Measurements from ENCODE around the gene PIP5K1B. TPM values are rescaled to one million over a fixed set of nuclear protein-coding genes. Genes with fewer than 3 reads are reported as not detected.

PIP5K1B gene
- total RNA-seq, 1 experiment from 2014 or later: not detected

DNA sequence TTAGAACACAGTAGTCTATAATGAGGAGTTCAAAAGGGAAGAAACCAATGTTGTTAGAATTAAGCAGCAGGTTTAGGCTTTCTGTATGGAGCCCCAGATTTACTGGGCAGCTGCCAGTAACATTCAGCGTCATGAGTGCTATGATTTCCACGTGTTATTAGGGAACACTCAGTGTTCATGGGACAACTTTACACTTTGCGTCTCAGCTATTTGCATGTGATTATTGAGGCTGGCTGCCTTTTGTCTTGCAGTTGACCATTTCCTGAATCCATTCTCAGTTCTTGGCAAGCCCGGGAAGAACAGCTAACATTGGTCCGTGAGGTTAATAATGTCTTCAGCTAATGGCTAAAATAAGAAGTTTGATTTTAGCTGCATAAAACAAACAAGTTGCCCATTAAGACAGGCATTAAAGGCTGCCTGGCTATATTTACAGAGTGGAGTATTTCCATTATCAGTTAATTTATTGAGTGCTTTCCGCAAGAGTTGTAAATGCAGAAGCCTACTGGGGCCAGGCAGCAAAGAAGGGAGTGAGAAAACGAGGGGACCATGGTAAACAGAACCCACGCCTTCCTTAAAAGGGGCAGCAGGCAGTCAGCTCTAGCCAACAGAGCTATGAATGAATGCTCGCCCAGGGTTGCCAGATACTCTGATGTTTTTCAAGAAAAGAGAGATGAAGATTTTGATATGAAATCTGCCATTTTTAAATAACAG is 120.9 kb downstream of the PIP5K1B start:
- Histone ChIP-seq H3K79me2 (ENCODE audit: low read length) (no peaks in the 10 kb centered on the region), H3K4me1 (ENCODE audit: low read length) (no peaks in the 10 kb centered on the region), H3K36me3 (ENCODE audit: insufficient read depth, low read length) (no peaks in the 10 kb centered on the region), H3K9ac (ENCODE audit: low read length) (no peak overlapping the region), H3K27me3 (ENCODE audit: low read length) (no peaks in the 10 kb centered on the region), H3K9me2 (replicated peaks; ENCODE audit: insufficient read depth, low read length) (no peaks in the 10 kb centered on the region), H3K27ac (ENCODE audit: low read length) (no peak overlapping the region), H4K20me1 (ENCODE audit: insufficient read depth, low read depth, low read length) (no peaks in the 10 kb centered on the region), H3K4me2 (ENCODE audit: low read depth, low read length, poor library complexity, severe bottlenecking) (no peak overlapping the region), H2AFZ (ENCODE audit: low read length) (no peak overlapping the region), H3K4me3 (ENCODE audit: low read length) (no peak overlapping the region), H3K9me3 (ENCODE audit: low read length) (no peaks in the 10 kb centered on the region)
- DNase-seq: no peak

DNA sequence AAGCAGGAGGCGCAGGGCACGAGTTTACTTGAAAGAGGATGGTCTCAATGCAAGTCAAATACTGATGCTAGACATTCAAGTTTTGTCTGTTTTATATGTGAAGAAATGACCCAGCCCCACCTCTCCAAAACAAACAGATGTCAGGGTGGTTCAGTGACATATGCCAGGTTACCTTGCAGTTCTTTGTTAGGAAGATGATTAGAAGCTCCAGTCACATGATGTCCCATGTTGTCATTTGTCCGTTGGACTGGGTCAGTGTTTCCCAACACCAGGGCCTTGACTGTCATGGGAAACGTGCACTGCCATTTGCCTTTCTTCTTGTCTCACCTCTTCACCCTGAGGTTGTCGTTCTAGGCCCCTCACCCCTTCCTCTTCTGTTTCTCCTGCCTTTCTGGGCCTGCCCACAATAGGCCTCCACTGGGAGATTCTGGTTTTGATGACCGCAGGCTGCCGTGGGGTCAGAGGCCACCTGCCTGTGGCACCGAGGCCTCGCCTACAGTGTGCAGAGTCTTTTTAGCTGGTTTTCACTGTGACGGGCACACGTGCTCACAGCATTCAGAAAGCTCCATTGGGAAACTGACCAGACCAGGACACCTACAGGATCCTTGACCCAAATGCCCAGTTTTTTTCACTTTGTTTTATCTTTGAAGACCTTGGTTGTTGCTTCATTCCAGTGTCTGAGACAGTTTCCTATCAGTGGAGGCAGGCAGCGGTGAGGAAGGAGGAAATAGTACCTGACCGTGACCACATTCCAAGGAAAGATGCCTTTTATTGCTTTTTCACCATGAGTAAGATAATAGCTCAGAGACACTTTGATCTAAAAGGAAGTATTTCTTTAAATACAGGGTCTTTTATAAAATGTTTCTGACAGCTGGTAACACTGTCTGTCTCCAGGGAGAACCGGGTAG is 123.1 kb downstream of the PIP5K1B start:
- H3K9me2 ChIP-seq (replicated peaks; ENCODE audit: insufficient read depth, low read length): no peaks in the 10 kb centered on the region
- no peak overlapping the region for H3K9ac ChIP-seq (ENCODE audit: low read length)
- H3K9me3 ChIP-seq (ENCODE audit: low read length): no peaks in the 10 kb centered on the region
- no peaks in the 10 kb centered on the region for H3K27me3 ChIP-seq (ENCODE audit: low read length)
- H2AFZ ChIP-seq (ENCODE audit: low read length): no peak overlapping the region
- DNase-seq: no peak
- H3K27ac ChIP-seq (ENCODE audit: low read length): no peak overlapping the region
- no peak overlapping the region for H3K4me3 ChIP-seq (ENCODE audit: low read length)
- H3K4me1 ChIP-seq (ENCODE audit: low read length): no peaks in the 10 kb centered on the region
- no peak overlapping the region for H3K4me2 ChIP-seq (ENCODE audit: low read depth, low read length, poor library complexity, severe bottlenecking)
- H3K36me3 ChIP-seq (ENCODE audit: insufficient read depth, low read length): no peaks in the 10 kb centered on the region
- H3K79me2 ChIP-seq (ENCODE audit: low read length): no peaks in the 10 kb centered on the region
- no peaks in the 10 kb centered on the region for H4K20me1 ChIP-seq (ENCODE audit: insufficient read depth, low read depth, low read length)

DNA sequence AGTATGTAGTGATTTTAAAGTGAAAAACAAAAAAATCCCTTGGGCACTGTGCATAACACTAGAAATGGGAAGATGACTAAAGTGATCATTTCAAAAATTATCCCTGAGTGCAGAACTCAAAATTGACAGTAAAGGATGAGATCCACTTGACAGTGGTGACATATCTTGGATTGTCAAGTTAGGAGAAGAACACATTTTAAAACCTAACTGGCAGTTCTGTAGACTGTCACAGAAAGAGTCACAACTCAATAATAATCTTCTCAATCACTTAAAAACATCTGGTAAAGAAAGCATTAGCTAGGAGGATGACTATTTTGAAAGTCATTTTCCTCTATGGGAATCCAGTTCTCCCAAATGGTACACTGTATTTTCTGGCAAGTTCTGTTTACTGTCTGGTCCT is 127.1 kb downstream of the PIP5K1B start:
- no peaks in the 10 kb centered on the region for H3K36me3 ChIP-seq (ENCODE audit: insufficient read depth, low read length)
- no peak overlapping the region for H3K9ac ChIP-seq (ENCODE audit: low read length)
- H3K9me3 ChIP-seq (ENCODE audit: low read length): no peaks in the 10 kb centered on the region
- H4K20me1 ChIP-seq (ENCODE audit: insufficient read depth, low read depth, low read length): no peaks in the 10 kb centered on the region
- no peak overlapping the region for H3K4me2 ChIP-seq (ENCODE audit: low read depth, low read length, poor library complexity, severe bottlenecking)
- no peak overlapping the region for H2AFZ ChIP-seq (ENCODE audit: low read length)
- no peaks in the 10 kb centered on the region for H3K4me1 ChIP-seq (ENCODE audit: low read length)
- no peak overlapping the region for H3K4me3 ChIP-seq (ENCODE audit: low read length)
- H3K79me2 ChIP-seq (ENCODE audit: low read length): no peaks in the 10 kb centered on the region
- H3K27me3 ChIP-seq (ENCODE audit: low read length): no peaks in the 10 kb centered on the region
- H3K9me2 ChIP-seq (replicated peaks; ENCODE audit: insufficient read depth, low read length): no peaks in the 10 kb centered on the region
- H3K27ac ChIP-seq (ENCODE audit: low read length): no peak overlapping the region
- no peak for DNase-seq

DNA sequence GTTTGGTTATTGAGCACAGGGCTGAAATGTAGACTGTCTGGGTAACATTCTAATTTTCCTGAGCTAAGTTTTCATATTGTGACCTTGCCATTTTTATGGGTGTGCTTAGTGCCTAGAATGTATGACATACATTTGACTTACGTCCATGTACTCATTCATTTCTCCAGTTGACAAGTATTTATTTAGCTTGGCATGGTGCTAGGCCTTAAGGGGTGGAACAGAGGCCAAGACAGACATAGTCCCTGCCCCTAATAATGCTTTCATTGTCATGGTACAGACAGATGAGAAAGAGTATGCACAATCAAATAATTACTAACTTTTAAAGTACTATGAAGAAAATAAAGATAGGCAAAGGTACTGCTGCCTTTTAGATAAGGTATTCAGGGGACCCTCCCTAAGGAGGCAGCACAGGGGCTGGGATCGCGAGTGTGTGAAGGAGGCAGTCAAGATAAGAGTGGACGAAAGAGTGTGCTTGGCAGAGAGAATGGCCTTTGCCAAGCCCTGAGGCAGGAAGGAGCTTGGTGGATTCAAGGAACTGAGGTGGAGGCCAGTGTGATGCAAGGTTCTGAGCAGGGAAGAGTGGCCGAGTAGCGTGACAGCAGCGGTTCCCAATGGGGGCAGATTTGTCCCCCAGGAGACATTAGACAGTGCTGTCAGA is 128.0 kb downstream of the PIP5K1B start:
- Histone ChIP-seq H4K20me1 (ENCODE audit: insufficient read depth, low read depth, low read length) (no peaks in the 10 kb centered on the region), H3K27ac (ENCODE audit: low read length) (no peak overlapping the region), H3K9ac (ENCODE audit: low read length) (no peak overlapping the region), H2AFZ (ENCODE audit: low read length) (no peak overlapping the region), H3K4me1 (ENCODE audit: low read length) (no peaks in the 10 kb centered on the region), H3K27me3 (ENCODE audit: low read length) (no peaks in the 10 kb centered on the region), H3K4me2 (ENCODE audit: low read depth, low read length, poor library complexity, severe bottlenecking) (no peak overlapping the region), H3K9me3 (ENCODE audit: low read length) (no peaks in the 10 kb centered on the region), H3K9me2 (replicated peaks; ENCODE audit: insufficient read depth, low read length) (no peaks in the 10 kb centered on the region), H3K79me2 (ENCODE audit: low read length) (no peaks in the 10 kb centered on the region), H3K36me3 (ENCODE audit: insufficient read depth, low read length) (no peaks in the 10 kb centered on the region), H3K4me3 (ENCODE audit: low read length) (no peak overlapping the region)
- DNase-seq: no peak

DNA sequence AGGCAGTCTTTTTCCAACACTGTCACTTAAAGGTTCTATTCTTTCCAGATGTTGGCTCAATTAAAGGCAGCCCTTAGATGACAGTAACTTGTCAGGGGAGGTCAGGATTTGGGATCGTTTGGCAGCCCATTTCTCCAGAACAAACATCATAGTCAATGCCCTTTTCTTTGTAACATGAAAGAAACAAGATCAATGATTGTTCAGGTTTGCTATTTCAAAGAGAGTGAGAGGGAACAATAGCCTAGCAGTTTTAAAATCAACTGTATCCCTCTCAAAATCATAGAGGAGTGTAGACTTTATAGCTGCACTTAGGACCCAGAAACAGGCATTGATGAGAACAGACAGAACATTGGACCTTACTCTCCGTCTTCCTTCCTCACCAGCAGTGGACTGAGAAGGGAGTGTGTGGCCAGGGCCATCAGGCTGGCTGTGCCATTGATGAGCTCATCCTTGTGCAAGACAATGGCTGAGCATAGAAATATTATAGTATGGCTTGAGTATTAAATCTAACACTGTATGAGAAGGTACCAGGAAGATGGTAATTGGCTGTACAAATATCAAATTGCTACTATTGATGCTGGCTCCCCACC is 130.0 kb downstream of the PIP5K1B start:
- H3K9ac ChIP-seq (ENCODE audit: low read length): no peak overlapping the region
- H3K4me1 ChIP-seq (ENCODE audit: low read length): no peaks in the 10 kb centered on the region
- no peak overlapping the region for H3K27ac ChIP-seq (ENCODE audit: low read length)
- no peak for DNase-seq
- no peaks in the 10 kb centered on the region for H3K9me3 ChIP-seq (ENCODE audit: low read length)
- H3K36me3 ChIP-seq (ENCODE audit: insufficient read depth, low read length): no peaks in the 10 kb centered on the region
- H3K79me2 ChIP-seq (ENCODE audit: low read length): no peaks in the 10 kb centered on the region
- no peak overlapping the region for H3K4me2 ChIP-seq (ENCODE audit: low read depth, low read length, poor library complexity, severe bottlenecking)
- H4K20me1 ChIP-seq (ENCODE audit: insufficient read depth, low read depth, low read length): no peaks in the 10 kb centered on the region
- H2AFZ ChIP-seq (ENCODE audit: low read length): no peak overlapping the region
- no peaks in the 10 kb centered on the region for H3K27me3 ChIP-seq (ENCODE audit: low read length)
- no peaks in the 10 kb centered on the region for H3K9me2 ChIP-seq (replicated peaks; ENCODE audit: insufficient read depth, low read length)
- no peak overlapping the region for H3K4me3 ChIP-seq (ENCODE audit: low read length)

DNA sequence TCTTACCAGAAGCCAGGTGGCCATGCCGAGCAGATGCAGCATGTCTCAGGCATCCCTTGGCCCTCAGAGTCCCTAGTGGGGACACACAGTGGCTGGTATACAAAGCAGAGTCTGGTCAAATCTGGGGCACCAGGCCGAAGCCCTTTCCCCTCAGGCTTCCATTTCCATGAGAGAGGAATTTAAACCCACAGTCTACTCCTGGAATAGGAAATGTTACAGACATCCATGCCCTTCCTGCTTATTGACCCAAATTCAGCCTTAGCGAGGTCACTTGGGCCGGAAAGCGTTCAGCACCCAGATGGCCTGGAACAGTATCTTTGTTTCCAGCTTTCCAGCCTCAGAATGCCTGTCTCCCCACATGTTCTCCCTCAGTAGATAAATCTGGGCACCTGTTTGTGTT is 131.7 kb downstream of the PIP5K1B start:
- H2AFZ ChIP-seq (ENCODE audit: low read length): no peak overlapping the region
- no peaks in the 10 kb centered on the region for H3K36me3 ChIP-seq (ENCODE audit: insufficient read depth, low read length)

DNA sequence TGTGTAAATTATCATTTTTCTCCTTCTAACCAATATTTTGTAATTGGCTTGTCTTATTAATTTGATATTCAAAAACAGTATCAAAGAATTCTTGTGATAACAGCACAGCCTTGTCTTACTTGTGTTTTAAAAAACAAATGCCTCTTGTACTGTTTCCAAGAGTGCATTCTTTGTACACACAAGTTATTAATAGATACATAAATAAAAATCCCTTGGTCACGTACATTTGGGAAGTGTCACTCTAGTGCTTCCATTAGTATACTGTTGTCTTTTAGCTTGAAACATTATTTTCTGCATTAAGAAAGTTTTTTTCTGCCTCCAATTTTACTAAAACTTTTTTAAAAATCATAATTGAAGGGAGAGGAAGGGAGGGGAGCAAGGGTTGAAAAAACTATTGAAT is 133.2 kb downstream of the PIP5K1B start:
- Histone ChIP-seq H3K4me1 (ENCODE audit: low read length) (no peaks in the 10 kb centered on the region), H2AFZ (ENCODE audit: low read length) (no peak overlapping the region), H3K4me2 (ENCODE audit: low read depth, low read length, poor library complexity, severe bottlenecking) (no peak overlapping the region), H3K4me3 (ENCODE audit: low read length) (no peak overlapping the region), H4K20me1 (ENCODE audit: insufficient read depth, low read depth, low read length) (no peaks in the 10 kb centered on the region), H3K9me2 (replicated peaks; ENCODE audit: insufficient read depth, low read length) (no peaks in the 10 kb centered on the region), H3K36me3 (ENCODE audit: insufficient read depth, low read length) (no peaks in the 10 kb centered on the region), H3K27me3 (ENCODE audit: low read length) (no peaks in the 10 kb centered on the region), H3K27ac (ENCODE audit: low read length) (no peak overlapping the region), H3K9ac (ENCODE audit: low read length) (no peak overlapping the region), H3K79me2 (ENCODE audit: low read length) (no peaks in the 10 kb centered on the region), H3K9me3 (ENCODE audit: low read length) (no peaks in the 10 kb centered on the region)
- no peak for DNase-seq

More for the DNA sequence above, 131.7 kb downstream of the PIP5K1B start:
- Histone ChIP-seq H3K4me3 (ENCODE audit: low read length) (no peak overlapping the region), H3K79me2 (ENCODE audit: low read length) (no peaks in the 10 kb centered on the region), H4K20me1 (ENCODE audit: insufficient read depth, low read depth, low read length) (no peaks in the 10 kb centered on the region), H3K9ac (ENCODE audit: low read length) (no peak overlapping the region), H3K4me1 (ENCODE audit: low read length) (no peaks in the 10 kb centered on the region), H3K27ac (ENCODE audit: low read length) (no peak overlapping the region), H3K9me2 (replicated peaks; ENCODE audit: insufficient read depth, low read length) (no peaks in the 10 kb centered on the region), H3K4me2 (ENCODE audit: low read depth, low read length, poor library complexity, severe bottlenecking) (no peak overlapping the region), H3K9me3 (ENCODE audit: low read length) (no peaks in the 10 kb centered on the region), H3K27me3 (ENCODE audit: low read length) (no peaks in the 10 kb centered on the region)
- no peak for DNase-seq
